Neural progenitor cell (in vitro differentiated cells): ENCODE data around the gene SLX4IP.

Experiments
- EZH2 ChIP-seq: fragments of 200-600 bp; sonication (generic); IDR thresholded peaks from 2 replicates; pipeline ENCODE4 v1.6.1; 2017; ENCODE audit warnings: antibody characterized with exemption, mild to moderate bottlenecking, moderate library complexity
- EZH2phosphoT487 ChIP-seq: fragments of 200-600 bp; sonication (generic); IDR thresholded peaks from 2 replicates; pipeline ENCODE4 v1.6.1; 2017; ENCODE audit warnings: antibody characterized with exemption
- TF ChIP-seq, protein P1 (sequence below): fragments of 200-600 bp; sonication (generic); IDR thresholded peaks from 2 replicates; pipeline ENCODE4 v1.5.1; 2017; ENCODE audit warnings: antibody characterized with exemption, mild to moderate bottlenecking

DNA sequence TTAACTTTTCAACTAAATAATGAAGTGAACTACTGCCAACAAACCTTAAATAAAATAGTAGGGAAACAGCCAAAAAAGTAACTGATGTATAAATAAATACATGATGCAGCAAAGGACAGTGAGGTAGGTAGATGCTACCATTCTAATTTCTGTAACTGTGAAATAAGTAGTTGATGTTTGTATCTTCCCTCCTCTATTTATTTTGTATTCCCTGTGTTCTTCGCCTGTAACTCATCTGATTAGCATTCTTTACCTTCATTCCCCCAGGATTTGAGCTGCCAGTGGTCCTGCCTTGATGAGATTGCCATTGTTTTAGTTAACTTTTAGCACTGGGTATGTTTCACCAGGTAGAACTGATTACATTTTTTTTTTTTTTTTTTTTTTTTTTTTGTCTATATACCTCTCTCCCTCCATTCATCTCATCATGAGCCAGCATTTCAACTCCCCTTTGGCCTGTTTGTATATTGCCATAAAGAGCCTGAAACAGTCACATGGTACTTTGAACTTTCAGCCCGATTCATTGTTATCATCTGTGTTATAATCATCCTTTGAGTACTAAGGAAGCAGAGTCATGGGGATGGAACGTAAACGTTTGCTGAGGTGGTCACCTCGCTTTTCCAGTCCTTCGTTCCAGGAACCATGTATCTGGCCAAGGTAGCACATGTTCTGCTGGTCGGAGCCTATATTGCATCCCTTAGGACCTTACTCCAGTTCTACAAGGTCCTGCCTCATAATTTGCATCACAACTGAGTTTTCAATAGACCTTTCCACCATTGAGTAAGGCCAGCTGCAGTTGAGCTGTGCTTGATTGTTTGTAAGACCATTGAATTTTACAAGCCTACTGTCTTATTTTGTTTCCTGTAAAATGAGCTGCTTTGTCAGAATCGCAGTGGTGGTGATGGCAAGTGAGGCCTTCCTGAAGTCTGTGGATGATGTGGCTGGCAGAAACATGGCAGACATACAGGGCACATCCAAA is 131.1 kb downstream of the SLX4IP start:
- no peak for TF ChIP-seq EZH2
- TF ChIP-seq, protein P1, sequence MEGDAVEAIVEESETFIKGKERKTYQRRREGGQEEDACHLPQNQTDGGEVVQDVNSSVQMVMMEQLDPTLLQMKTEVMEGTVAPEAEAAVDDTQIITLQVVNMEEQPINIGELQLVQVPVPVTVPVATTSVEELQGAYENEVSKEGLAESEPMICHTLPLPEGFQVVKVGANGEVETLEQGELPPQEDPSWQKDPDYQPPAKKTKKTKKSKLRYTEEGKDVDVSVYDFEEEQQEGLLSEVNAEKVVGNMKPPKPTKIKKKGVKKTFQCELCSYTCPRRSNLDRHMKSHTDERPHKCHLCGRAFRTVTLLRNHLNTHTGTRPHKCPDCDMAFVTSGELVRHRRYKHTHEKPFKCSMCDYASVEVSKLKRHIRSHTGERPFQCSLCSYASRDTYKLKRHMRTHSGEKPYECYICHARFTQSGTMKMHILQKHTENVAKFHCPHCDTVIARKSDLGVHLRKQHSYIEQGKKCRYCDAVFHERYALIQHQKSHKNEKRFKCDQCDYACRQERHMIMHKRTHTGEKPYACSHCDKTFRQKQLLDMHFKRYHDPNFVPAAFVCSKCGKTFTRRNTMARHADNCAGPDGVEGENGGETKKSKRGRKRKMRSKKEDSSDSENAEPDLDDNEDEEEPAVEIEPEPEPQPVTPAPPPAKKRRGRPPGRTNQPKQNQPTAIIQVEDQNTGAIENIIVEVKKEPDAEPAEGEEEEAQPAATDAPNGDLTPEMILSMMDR: no peak
- TF ChIP-seq EZH2phosphoT487: no peak
